Pons (tissue), 1 donor: ENCODE results near the gene BMP7.
"Not testable (repeated sequence)": the region's sequence is repeated elsewhere in the genome, so short reads cannot be mapped to it uniquely, and the experiment has no call there.

Source experiments
- DNase-seq: peaks from one replicate; pipeline ENCODE4 v3.0.0-alpha.2; 2016; ENCODE audit warnings: low spot score

Gene BMP7

DNA sequence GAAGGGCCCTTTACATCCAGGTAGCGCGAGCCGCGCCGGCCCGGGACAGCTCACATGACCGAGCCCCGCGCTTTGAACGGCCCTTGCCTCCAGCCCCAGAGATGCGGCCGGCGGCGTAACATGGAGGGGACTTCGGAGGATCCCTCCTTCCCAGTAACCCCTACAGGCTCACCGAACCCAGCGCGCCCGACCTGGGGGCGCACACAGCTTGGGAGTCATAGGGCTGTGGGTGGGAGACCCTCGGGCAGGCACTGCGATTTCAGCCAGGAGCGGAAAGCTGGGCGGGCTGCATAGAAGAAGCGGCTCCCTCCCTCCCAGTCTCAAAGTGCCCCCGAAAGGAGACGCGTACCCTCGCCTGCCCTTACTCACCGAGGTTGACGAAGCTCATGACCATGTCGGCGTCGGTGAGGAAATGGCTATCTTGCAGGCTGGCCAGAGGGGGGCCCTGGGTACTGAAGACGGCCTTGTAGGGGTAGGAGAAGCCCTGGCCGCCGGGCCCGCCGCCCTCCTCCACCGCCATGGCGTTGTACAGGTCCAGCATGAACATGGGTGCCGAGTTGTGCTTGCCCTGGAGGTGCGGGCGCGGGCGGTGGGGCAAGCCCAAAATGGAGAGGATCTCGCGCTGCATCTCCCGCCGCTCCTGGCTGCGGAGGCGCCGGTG is 975 bp downstream of the BMP7 start:
- no peak for DNase-seq

DNA sequence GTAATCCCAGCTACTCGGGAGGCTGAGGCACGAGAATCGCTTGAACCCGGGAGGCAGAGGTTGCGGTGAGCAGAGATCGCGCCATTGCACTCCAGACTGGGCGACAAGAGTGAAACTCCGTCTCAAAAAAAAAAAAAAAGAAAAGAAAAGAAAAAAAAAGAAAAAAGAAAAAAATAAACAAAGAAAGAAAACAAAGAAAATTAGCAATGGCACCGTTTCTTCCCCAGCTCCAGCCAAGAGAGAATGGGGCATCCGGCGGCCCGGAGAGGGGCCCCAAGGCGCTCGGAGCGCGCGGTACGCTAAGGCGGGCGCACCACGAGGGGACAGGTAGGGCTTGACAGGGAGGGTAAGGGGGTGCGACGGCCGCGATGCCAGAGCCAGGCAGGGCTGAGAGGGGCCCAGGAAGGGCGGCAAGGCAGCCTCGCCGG is 1.5 kb downstream of the BMP7 start:
- not testable (repeated sequence) for DNase-seq

DNA sequence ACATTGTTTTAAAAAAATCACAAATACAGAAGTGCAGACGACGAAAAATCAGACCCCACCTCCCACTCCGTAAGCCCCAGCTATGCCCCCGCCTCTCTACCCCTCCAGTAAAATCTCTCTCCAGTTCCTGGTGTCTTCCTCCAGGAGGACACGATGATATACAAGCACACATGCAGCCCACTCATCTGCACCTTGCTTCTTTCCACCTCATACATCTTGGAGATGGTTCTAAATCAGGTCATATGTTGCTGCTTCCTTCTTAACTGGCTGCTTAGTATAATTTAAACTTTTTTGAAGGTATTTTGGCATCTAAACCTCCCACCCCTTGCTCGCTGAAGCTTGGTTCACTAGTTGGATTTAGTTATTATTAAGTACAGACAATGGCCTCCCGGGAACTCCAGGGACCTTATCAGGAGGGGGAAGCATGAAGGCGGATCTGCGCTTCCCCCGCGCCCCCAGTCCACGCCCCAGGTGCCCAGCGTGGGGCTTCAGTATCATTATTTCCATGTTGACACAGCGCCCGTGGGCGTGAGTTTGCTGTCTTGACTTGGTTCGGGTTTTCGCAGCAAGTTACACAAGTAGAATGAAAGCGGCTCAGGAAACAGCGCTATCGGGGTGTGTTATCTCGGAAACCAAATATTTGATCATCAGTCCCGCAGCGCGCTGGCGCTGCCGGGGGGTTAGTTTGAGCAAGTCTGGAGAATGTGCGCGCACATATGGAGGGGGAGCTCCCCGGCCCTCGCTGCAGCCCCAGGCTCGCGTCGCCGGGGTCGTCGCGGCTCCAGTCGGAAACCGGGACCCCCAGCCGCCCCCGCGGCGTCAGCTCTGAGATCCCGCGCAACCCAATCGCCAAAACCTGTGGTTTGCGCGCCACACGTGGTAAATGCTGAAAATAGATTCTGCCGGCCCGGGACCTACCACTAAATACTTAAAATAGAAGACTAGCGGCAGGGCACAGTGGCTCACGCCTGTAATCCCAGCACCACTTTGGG is 2.3 kb downstream of the BMP7 start:
- no peak for DNase-seq

DNA sequence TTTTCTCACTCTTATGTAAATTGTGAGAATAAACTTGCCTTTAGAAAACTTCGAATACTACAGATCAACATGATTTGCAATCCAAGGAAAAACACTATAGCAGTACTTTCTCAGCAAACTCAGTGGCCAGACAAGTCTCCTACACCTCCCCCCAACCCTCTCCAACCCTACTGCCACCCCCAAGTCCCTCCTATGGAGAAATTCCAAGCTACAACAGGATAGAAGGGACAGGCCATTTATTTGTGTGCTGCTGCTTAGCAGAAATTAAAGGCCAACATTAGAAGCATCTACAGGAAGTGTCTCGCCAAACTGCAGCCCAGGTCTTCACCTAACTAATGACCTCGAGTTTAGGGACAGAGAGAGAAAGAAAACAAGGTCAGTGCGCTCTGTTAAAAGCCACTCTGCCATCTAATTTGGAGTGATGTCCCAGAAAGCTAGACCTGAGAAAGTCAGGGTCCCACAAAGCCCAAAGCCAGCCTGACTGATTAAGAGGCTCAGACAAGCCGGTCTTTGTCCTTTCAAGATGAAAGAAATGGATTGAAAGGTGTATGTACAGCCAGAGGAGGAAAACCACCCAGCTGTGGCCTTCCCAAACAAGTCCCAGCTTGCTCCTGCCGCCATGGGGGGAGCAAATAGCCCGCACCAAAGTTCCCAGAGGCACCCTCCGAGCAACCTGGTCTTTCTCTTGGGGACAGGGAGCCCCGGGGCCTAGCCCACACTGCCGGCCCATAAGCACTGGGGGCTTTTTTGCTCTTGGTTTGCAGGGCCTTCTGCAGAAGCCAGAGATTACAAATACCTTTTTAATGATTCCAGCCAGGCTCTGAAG is 3.4 kb downstream of the BMP7 start:
- DNase-seq: no peak

- DNase-seq: no peak
Observed at GRCh38 chr20:57262301-57262700, 4.1 kb downstream of the BMP7 start.

- peak; percentile 37 for DNase-seq
Observed at GRCh38 chr20:57261457-57262251, 4.8 kb downstream of the BMP7 start.

GRCh38 chr20:57260934-57261333 is 5.5 kb downstream of the BMP7 start:
- DNase-seq: peak; percentile 47

DNA sequence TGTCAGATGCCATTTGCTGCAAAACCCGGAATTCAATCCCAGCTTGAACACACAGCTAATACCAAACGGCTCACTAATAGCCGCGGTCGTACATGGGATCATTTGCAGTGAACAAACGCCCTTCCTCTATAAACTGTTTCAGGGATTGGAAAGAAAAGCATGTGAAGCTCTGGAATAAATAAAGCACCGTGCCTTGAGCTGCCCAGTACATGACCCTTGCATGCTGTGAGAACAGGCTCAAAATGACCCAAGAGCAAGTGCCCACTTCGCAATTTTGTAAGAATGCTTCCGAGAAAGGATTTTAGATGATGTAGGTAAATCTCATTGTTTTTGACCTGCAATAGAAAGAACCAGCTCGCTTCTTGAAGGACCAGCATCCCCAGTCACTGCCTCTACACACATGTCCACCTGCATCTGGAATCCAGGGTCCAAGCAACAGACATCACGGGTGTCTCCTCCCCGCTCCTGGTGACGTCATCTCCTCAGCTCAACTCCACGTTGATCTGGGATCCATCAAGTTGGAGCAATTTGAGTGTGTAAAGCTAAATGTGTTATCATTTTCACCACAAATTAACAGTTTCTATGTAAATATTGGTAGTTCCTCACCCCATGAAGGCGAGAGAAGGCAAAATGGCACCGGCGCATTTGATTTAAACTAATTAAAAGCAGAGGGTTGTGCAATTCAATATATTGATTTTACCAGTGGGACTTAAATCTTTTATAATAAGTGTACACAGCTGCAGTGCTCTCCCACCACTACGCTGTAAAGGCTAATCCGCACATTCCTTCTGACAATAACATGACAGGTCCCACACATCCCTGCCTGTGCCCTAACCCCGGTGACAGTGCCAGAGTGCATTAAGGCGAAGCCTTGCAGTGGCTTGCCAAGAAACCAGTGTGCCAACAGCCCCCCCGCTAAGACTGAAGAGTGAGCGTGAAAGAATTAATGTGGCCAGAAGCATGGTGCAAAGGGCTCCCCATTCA is 6.2 kb downstream of the BMP7 start:
- DNase-seq: peak; percentile 44

DNA sequence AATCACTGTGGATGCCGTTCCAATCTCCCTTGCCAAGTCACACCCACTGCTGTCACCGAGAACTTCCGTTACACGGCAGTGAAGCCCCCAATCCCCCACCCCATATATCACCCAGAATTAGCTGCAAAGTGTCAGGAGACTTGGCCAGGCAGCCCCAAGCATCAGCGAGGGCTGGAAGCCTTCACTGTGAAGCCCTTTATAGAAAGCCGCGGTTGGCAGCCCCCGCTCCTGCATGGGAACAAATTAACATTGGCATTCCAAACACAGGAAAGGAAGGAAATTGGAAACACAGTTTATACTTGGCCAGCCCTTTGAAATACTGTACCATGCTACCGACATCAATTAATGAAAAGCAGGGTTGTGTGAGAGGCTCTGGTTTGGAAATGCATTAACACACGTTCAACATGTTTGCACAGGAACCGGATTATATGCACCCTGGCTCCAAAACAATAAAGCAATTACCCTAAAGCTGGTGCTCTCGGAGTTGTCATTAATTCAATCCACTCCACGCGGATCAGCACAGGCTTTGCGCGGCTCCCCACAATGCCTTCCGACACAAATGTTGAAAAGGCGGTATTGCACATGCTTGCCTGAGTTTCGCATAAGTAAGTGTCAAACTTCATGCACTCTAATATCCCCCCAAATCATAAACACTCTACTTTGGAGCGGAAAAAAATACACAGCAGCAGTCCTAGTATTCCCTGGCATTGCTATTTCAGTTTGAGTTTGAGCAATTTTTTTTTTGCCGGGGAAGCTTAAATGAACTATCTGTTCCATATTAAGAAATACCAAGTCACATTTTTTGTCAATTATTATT is 7.1 kb downstream of the BMP7 start:
- peak; percentile 53 for DNase-seq

DNA sequence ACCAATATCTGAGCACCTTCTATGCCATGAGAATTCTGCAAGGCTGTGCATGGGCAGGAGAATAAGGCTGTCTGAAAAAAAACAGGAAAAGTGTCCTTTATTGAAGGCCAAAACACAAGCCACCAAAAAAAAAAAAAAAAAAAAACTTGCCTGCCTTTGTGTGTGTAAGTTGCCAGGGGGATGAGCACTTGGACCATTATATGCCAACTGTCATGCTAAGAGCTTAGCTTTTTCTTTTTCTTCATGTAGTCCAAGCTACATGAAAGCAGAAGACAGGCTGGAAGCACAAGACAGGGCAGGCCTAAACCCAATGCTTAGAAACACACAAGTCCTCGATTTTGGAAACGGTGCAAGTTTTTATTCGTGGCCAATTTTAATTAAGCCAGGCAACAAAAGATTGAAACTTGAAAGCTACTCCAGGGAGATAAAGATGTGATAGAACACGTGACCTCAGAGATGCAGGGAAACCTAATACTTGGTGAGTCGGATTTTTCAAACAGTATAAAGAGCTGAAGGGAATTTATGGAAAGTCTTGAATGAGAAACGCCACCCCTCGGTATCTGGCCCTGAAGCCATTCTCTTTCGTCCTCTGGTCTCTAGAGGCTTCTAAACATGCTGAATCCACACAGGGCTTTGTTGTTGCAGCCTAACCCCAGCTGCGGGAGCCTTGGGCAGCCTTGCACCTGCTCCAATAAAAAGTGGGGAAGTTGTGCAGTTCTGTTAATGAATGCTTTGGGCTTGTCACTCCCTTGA is 8.6 kb downstream of the BMP7 start:
- DNase-seq: peak; percentile 87

GRCh38 chr20:57256908-57257307 is 9.5 kb downstream of the BMP7 start:
- peak; percentile 39 for DNase-seq

- no peak for DNase-seq
Observed at GRCh38 chr20:57256205-57256604, 10.2 kb downstream of the BMP7 start.

GRCh38 chr20:57255183-57255582 is 11.3 kb downstream of the BMP7 start:
- DNase-seq: no peak

GRCh38 chr20:57252559-57253162 is 13.8 kb downstream of the BMP7 start:
- no peak for DNase-seq

DNA sequence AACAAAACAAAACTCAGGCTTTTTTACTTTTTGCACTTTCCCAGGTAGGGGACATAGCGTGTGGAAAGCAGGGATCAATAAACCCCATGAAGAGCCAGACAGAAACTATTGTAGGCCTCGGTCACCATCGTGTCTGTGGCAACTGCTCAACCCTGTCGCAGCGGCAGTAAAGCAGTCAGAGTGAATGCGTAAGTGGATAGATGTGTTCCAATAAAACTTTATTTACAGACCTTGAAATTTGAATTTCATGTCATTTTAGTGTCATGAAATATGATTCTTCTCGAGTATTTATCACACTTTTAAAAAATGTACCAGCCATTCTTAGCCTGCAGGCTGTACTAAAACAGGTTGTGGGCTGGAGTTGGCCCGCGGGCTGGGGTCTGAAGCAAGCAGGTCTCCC is 14.5 kb downstream of the BMP7 start:
- DNase-seq: no peak

- DNase-seq: no peak
Observed at GRCh38 chr20:57251344-57251743, 15.1 kb downstream of the BMP7 start.

DNA sequence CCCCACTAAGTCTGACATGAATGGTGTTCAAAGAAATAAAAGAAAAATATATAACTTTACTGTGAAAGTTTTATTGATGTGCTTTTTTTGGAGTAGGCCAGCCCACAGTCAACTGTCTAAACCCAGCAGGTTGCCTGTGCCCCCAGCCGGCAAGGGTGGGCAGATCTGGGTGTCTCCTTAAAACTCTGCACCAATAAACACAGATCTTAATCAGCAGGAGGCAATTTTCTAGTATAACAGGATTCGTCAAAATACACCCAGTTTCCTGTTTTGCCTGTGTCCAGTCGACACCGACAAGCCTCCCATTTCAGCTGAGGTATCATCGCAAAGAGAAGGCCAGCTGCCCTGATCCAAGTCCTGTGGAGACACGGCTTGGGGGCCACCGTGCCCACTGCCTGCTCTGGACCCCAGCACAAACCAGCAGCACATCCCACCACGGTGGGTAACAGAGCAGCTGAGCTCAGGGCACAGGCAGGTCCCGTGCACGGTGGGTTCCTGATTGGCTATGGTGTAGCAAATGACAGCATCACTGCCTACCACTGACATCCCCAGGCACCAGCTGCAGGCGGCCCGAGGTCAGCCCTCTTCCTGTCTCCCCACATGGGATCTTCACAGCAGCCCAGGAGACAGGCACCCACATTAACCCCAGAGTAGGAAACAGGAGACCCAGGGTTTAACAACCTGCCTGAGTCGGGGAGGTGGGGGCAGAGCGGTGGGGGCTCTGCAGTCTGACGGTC is 15.7 kb downstream of the BMP7 start:
- no peak for DNase-seq
